Upper lobe of right lung (tissue), 1 donor: ENCODE data around the gene FASN. TPM values are rescaled to one million over a fixed set of nuclear protein-coding genes. Genes with fewer than 3 reads are reported as not detected.
A peak's percentile ranks its signal among the peaks of the same experiment; 100 is the strongest.

Experiments
- ATAC-seq: fragments of 200-7000 bp; cut with Tn5 transposase; one replicate; pipeline ENCODE4 v1.9.1; 2020; ENCODE audit warnings: mild to moderate bottlenecking, moderate library complexity
- DNase-seq: peaks from one replicate; pipeline ENCODE4 v3.0.0-alpha.2; 2020
- H3K27ac ChIP-seq: fragments of 200-600 bp; one replicate; pipeline ENCODE4 v1.8.0; 2022
- H3K27me3 ChIP-seq: fragments of 200-600 bp; one replicate; pipeline ENCODE4 v1.8.0; 2022; ENCODE audit warnings: mild to moderate bottlenecking
- H3K36me3 ChIP-seq: fragments of 200-600 bp; one replicate; pipeline ENCODE4 v1.8.0; 2022
- H3K4me1 ChIP-seq: fragments of 200-600 bp; one replicate; pipeline ENCODE4 v1.8.0; 2022
- H3K4me3 ChIP-seq: fragments of 200-600 bp; one replicate; pipeline ENCODE4 v1.8.0; 2022; ENCODE audit warnings: mild to moderate bottlenecking
- H3K9me3 ChIP-seq: fragments of 200-600 bp; one replicate; pipeline ENCODE4 v1.8.0; 2022
- intact Hi-C: fragments of 100-400 bp; cut with DNase I; formaldehyde crosslinking; loops from one replicate; pipeline ENCODE4 v1.11.0; 2022
- total RNA-seq: library from RNA; stranded (reverse); fragmentation: NEBNext Ultra II Directional; extraction: Animal tissue kit (Norgen Biotek cat#: 25700); gene quantifications from one replicate; pipeline ENCODE4 v1.2.1, GENCODE V29; 2021
- TF ChIP-seq, protein P1 (sequence below): fragments of 200-600 bp; IDR thresholded peaks from one replicate; pipeline ENCODE4 v1.8.0; 2022; ENCODE audit warnings: antibody characterized with exemption
- donor health status: DM: no; HTN: yes; CAD: no; lungs with severe emphysema.

FASN gene
- total RNA-seq, 1 donor from 2014 or later = 432 TPM

- H3K36me3 ChIP-seq = no peaks in the 10 kb centered on the region
- ATAC-seq = no peak
- H3K27ac ChIP-seq = no peak overlapping the region
- TF ChIP-seq, protein P1, sequence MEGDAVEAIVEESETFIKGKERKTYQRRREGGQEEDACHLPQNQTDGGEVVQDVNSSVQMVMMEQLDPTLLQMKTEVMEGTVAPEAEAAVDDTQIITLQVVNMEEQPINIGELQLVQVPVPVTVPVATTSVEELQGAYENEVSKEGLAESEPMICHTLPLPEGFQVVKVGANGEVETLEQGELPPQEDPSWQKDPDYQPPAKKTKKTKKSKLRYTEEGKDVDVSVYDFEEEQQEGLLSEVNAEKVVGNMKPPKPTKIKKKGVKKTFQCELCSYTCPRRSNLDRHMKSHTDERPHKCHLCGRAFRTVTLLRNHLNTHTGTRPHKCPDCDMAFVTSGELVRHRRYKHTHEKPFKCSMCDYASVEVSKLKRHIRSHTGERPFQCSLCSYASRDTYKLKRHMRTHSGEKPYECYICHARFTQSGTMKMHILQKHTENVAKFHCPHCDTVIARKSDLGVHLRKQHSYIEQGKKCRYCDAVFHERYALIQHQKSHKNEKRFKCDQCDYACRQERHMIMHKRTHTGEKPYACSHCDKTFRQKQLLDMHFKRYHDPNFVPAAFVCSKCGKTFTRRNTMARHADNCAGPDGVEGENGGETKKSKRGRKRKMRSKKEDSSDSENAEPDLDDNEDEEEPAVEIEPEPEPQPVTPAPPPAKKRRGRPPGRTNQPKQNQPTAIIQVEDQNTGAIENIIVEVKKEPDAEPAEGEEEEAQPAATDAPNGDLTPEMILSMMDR = no peak
- H3K4me1 ChIP-seq = no peaks in the 10 kb centered on the region
- DNase-seq = no peak
- no peak overlapping the region for H3K4me3 ChIP-seq
- intact Hi-C loops = no loop called here
- H3K27me3 ChIP-seq = no peaks in the 10 kb centered on the region
- H3K9me3 ChIP-seq = no peaks in the 10 kb centered on the region
Observed at GRCh38 chr17:82120148-82120547, 22.1 kb upstream of the FASN start.

DNA sequence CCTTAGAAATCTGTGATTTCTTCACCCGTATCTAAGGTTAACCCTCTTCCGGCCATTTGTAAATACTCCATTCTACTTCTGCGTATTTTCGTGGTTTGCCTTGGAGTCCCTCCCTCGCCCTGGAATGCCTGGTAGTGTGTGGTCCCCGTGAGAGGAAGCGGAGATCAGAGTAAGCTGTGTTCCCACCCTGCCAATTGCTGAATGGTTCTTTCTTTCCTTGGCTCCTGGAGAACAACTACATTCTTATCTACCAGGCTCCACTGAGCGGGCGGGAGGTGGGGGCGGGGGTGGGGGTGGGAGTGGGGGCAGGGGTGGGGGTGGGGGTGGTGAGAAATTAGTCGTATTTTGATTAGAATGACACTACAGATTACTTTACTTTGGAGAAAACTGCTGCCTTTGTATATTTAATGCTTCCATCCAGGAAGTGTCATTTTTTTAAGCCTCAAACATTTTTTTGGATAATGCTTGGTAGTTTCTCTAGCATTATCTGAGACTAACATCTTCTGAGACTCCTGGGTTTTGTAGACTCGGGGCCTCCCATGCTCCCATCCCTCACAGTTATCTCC lies 20.9 kb upstream of the FASN start:
- intact Hi-C loops = no loop called here
- peak overlapping the region; percentile 66 for H3K27ac ChIP-seq

GRCh38 chr17:82118168-82118814 lies 20.3 kb upstream of the FASN start:
- TF ChIP-seq, protein P1 = no peak
- H3K36me3 ChIP-seq = no peaks in the 10 kb centered on the region
- H3K4me1 ChIP-seq = peaks cover 3% of the 10 kb centered on the region
- no peaks in the 10 kb centered on the region for H3K9me3 ChIP-seq
- H3K27me3 ChIP-seq = no peaks in the 10 kb centered on the region
- no peak overlapping the region for H3K4me3 ChIP-seq
- no peak for DNase-seq
- H3K27ac ChIP-seq = peak overlapping the region; percentile 66
- intact Hi-C loops = no loop called here
- peak; percentile 6 for ATAC-seq

More for the DNA sequence above, 20.9 kb upstream of the FASN start:
- no peaks in the 10 kb centered on the region for H3K9me3 ChIP-seq
- no peaks in the 10 kb centered on the region for H3K36me3 ChIP-seq
- no peaks in the 10 kb centered on the region for H3K27me3 ChIP-seq
- no peak overlapping the region for H3K4me3 ChIP-seq
- ATAC-seq (peak; percentile 74), DNase-seq (no peak)
- TF ChIP-seq, protein P1 = no peak
- H3K4me1 ChIP-seq = no peaks in the 10 kb centered on the region

GRCh38 chr17:82117139-82118090 lies 19.4 kb upstream of the FASN start:
- ATAC-seq = no peak
- Histone ChIP-seq H3K4me3 (no peak overlapping the region), H3K36me3 (no peaks in the 10 kb centered on the region), H3K27ac (peak overlapping the region; percentile 66), H3K27me3 (no peaks in the 10 kb centered on the region), H3K4me1 (peaks cover 3% of the 10 kb centered on the region), H3K9me3 (no peaks in the 10 kb centered on the region)
- intact Hi-C loops = no loop called here
- DNase-seq = no peak
- TF ChIP-seq, protein P1 = no peak

GRCh38 chr17:82116246-82116645 lies 18.2 kb upstream of the FASN start:
- peaks cover 3% of the 10 kb centered on the region for H3K4me1 ChIP-seq
- TF ChIP-seq, protein P1 = no peak
- no peaks in the 10 kb centered on the region for H3K27me3 ChIP-seq
- ATAC-seq (no peak), DNase-seq (no peak)
- no peak overlapping the region for H3K4me3 ChIP-seq
- no peak overlapping the region for H3K27ac ChIP-seq
- intact Hi-C loops = no loop called here
- no peaks in the 10 kb centered on the region for H3K36me3 ChIP-seq
- H3K9me3 ChIP-seq = no peaks in the 10 kb centered on the region
